AG09319 (cell line): Measurements from ENCODE around the gene TRMT44.

Source experiments
- DNase-seq: peaks from one replicate; pipeline ENCODE4 v3.0.0-alpha.2; 2010; ENCODE audit warnings: low read depth; ENCODE audit errors: extremely low read depth
- TF ChIP-seq, protein P1 (sequence below): IDR thresholded peaks from 2 replicates; pipeline ENCODE4 v1.5.1; 2011; ENCODE audit warnings: low read depth, mild to moderate bottlenecking, inconsistent platforms, low read length, moderate library complexity

The TRMT44 gene

DNA sequence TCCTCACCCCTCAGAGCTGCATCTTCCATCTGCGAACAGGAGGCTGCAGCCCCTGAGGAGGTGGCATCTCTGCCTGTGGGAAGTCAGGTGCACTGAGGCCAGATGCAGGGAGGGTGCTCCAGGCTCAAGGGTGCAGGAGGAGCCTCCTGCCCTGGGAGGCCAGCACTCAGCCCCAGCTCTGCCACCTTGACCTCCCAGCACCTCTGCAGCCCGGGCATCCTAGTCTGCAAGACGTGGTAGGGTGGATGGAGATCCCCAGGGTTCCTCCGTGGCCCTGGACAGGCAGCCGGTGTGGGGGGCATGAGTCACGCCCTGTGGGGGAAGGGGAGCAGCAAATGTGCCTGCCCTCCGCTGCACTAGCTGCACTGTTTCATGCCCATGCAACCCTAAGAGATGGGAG lies 64.7 kb downstream of the TRMT44 start:
- TF ChIP-seq, protein P1, sequence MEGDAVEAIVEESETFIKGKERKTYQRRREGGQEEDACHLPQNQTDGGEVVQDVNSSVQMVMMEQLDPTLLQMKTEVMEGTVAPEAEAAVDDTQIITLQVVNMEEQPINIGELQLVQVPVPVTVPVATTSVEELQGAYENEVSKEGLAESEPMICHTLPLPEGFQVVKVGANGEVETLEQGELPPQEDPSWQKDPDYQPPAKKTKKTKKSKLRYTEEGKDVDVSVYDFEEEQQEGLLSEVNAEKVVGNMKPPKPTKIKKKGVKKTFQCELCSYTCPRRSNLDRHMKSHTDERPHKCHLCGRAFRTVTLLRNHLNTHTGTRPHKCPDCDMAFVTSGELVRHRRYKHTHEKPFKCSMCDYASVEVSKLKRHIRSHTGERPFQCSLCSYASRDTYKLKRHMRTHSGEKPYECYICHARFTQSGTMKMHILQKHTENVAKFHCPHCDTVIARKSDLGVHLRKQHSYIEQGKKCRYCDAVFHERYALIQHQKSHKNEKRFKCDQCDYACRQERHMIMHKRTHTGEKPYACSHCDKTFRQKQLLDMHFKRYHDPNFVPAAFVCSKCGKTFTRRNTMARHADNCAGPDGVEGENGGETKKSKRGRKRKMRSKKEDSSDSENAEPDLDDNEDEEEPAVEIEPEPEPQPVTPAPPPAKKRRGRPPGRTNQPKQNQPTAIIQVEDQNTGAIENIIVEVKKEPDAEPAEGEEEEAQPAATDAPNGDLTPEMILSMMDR = no peak
- DNase-seq = no peak

DNA sequence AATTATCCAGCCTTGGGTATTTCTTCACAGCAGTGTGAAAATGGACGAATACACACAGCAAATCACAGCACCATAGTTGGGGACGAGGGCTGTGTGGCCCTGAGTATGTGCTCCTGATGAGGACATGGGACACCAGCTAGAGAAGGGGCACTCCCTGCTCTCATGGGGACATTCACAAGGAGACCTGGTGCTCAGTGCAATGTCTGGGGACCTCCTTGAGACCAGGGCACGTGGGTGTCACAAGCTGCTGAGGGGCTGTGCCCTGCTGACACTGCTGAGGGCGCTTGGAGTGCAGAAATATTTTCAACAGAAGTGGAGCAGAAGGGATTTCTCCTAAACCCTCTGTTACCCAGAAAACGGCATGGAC lies 65.4 kb downstream of the TRMT44 start:
- TF ChIP-seq, protein P1 = no peak; the same call in 1 of the 2 replicates
- DNase-seq = no peak

DNA sequence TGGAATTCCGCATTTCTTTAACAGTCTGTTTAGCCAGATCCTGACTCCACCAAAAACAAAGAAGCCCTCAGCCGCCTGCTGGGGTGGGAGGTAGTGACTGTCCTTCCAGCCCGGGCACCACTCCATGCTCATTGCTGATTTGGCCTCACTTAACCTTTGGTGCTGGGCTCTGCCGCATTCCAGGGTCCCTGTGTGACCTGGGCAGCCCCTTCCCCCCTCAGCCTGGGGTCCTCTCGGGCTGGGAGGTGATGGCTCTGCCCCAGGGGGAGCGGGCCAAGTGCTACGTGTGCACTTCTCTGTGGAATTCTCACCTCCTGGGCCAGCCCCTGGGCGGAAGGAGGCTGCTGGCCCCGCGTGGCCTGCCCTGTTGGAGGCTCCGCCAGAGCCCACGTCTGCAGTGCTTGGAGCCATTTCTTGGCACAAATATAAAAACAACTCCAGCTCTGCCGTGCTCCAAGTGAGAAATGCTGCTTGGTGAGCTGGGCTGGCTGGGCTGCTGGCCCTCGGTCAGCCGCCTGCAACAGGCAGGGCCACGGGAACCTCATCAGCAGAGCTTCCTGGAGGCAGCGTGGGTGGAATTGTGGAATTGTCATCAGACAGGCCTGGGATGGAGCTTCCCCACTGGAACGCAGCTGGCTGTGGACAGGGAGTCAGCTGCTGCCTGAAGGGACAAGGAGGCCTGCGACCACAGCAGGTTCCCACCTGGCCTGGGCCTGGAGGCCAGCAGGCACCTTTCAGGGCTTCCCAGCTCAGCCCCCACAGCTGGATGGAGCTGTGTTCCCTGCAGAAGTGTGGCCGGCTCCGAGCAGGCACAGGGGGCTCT lies 66.0 kb downstream of the TRMT44 start:
- DNase-seq = no peak

DNA sequence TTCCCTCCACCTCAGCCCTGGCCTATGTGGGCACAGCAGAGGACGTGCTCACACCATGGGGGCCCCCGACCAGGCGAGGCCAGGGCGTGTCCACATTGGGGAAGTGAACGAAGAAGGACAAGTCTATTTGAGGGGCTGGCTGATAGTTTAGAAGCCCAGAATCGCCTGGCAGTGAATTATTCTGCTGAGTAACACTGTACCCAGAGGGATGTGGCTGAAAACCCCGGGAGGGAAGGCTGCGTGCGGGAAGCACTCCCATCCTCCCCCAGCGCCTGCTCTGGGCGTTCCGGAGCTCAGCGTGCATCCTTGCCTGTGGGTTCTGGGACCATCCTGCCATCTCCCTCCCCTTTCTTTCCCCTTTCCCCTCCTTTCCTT lies 66.6 kb downstream of the TRMT44 start:
- TF ChIP-seq, protein P1 = no peak

More for the DNA sequence above, 66.0 kb downstream of the TRMT44 start:
- TF ChIP-seq, protein P1 = no peak

DNA sequence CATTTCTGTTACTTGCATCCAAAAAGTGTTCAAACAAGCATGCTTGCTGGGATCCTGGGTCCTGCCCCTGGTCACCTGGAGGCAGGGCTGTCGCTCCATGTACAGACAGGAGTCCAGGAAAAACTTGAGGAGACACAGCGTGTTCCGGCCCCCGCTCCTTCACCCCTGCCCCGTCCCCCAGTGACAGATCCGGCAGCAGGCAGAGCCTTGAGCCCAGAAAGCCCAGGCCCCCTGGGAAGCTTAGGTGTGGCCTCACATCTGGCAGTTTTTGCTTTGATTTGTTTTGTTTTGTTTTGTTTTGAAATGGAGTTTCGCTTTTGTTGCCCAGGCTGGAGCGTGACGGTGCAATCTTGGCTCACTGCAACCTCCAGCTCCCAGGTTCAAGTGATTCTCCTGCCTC lies 67.0 kb downstream of the TRMT44 start:
- DNase-seq = no peak

More for the DNA sequence above, 66.6 kb downstream of the TRMT44 start:
- no peak for DNase-seq

DNA sequence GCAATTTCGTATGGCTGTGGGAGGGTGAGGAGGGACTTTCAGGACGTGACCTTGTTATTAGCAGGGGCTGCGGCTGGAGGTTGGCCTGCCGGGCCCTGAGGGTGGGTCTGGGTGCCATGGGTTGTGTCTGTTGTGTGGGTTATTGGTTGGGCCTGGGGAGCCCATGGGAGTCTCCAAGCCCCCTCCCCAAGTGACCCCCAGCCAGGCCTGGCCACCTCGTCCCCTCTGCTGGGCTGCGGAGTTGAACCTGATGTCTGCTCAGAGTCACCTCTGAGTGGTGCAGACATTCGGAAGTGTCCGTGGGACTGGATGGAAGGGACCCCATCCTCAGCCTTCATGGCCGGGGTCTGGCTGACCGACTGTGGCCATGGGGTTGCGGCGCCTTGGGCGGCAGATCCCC lies 67.7 kb downstream of the TRMT44 start:
- DNase-seq = no peak
- TF ChIP-seq, protein P1 = no peak

More for the DNA sequence above, 67.0 kb downstream of the TRMT44 start:
- TF ChIP-seq, protein P1 = no peak

DNA sequence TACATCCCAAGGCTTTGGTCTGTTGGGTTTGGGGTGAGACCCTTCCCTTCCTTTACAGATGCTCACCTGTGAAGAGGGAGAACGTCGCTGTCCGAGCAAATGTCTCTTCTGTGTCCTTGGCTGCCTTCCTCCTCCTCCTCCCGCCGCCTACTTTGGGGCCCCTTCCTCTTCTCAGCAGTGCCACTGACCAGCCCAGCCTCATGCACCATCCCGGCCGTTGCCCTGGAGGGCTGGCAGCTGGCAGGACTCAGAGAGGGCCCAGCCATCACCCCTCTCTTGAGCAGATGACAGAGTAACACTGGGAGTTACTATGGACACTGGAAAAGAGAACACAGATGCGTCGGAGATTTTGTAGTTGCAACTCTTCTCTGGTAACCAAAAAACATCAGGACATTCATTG lies 68.2 kb downstream of the TRMT44 start:
- TF ChIP-seq, protein P1 = no peak
- no peak for DNase-seq
